HG02610 (cell line): ENCODE data around the gene ZFC3H1.

Experiments
- ATAC-seq: cut with Tn5 transposase; IDR thresholded peaks from one replicate; pipeline ENCODE4 v1.9.1; 2021; ENCODE audit warnings: mild to moderate bottlenecking, moderate library complexity; ENCODE audit not compliant: unreplicated experiment

ZFC3H1 gene

DNA sequence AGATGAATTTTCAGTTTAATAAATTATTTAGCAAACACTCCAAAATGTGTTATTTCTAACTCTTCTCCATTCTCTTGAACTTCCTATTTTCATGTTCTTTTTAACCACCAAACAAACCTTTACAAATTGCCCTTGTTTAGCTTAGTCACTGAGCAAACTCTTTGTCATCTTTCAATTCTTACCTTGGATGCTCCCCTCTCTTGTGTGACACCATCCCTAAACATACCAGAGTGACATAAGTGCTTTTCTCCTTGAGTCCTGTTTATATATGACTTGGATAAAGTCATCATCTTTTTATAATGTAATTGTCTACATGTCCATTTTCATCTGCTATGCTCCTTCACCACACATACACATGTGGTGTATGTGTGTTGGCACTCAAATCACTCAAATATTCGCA is 18.8 kb upstream of the ZFC3H1 start:
- no peak for ATAC-seq

- ATAC-seq: no peak
These were observed 8.2 kb upstream of the ZFC3H1 start for GRCh38 chr12:71671816-71672215.

DNA sequence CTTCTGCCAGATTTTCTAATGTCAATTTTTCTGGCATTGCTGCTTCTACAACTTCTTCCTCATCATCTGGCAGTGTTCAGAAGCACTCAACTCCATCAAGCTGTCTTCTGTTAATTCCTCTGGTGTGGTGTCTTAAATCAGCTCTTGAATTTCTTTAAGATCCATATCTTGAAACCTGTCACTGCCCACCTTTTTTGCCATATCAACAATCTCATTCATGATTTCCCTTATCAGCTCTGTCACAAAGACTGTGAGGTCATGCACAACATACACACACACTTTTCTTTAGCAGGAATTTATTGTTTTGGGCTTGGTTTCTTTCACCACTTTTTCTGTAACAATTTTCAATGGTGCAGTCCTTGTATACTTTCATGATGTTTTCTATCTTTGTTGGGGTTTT is 7.7 kb upstream of the ZFC3H1 start:
- no peak for ATAC-seq

GRCh38 chr12:71666259-71666658 is 2.6 kb upstream of the ZFC3H1 start:
- ATAC-seq: no peak

DNA sequence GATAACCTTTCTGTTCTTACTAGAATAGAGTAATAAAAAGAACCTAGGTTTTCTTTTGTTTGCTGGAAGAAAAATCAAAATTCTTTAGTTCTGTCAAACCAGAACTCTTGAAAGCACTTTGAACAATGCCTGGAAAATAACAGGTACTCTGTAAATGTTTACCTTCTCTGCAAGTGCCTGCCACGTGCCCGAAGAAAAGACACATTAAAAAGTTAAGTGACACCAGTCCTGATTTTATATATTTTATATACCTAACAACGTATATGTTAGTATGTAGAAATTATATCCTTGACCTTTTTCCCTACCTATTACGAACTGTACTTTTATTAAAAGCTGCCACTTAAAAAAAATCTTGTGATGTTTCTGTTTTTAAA is 1.4 kb upstream of the ZFC3H1 start:
- ATAC-seq: no peak

DNA sequence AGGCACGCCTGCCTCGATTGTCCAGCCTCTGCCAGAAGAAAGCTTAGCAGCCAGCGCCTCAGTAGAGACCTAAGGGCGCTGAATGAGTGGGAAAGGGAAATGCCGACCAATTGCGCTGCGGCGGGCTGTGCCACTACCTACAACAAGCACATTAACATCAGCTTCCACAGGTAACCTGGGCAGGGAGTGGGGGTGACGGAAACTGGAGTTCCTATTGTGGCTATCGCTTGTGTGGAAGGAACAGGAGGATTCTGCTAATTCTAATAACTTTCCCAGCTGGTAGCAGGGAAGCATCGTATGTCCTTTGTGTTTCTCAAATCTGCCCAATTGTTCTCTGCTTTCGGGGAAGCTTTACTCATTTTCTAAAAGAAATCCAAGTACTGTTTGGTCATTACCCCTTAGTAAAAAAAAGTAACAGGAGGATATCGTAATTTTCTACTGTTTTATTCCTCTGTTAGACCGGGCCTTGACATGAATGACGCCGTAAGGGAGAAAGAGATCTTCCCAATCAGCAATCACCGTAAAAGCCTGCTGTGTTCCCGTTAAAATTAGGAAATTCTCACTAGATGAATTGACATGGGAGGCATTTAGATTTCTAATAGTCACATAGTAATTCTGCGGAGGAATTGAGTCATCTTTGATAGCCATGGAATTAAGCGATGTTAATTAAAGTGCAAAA is 902 bp upstream of the ZFC3H1 start:
- peak; percentile 15 for ATAC-seq

- ATAC-seq: peak; percentile 41
These were observed 643 bp downstream of the ZFC3H1 start for GRCh38 chr12:71662849-71663560.

GRCh38 chr12:71661977-71662530 is 1.6 kb downstream of the ZFC3H1 start:
- no peak for ATAC-seq

GRCh38 chr12:71656740-71657139 is 6.9 kb downstream of the ZFC3H1 start:
- ATAC-seq: no peak

GRCh38 chr12:71655907-71656306 is 7.7 kb downstream of the ZFC3H1 start:
- ATAC-seq: no peak

GRCh38 chr12:71655495-71655894 is 8.2 kb downstream of the ZFC3H1 start:
- no peak for ATAC-seq

GRCh38 chr12:71654200-71654599 is 9.4 kb downstream of the ZFC3H1 start:
- ATAC-seq: no peak

- ATAC-seq: no peak
These were observed 10.5 kb downstream of the ZFC3H1 start for GRCh38 chr12:71653137-71653536.

GRCh38 chr12:71652656-71653055 is 11.0 kb downstream of the ZFC3H1 start:
- ATAC-seq: no peak

- ATAC-seq: no peak
These were observed 14.2 kb downstream of the ZFC3H1 start for GRCh38 chr12:71649401-71649800.

DNA sequence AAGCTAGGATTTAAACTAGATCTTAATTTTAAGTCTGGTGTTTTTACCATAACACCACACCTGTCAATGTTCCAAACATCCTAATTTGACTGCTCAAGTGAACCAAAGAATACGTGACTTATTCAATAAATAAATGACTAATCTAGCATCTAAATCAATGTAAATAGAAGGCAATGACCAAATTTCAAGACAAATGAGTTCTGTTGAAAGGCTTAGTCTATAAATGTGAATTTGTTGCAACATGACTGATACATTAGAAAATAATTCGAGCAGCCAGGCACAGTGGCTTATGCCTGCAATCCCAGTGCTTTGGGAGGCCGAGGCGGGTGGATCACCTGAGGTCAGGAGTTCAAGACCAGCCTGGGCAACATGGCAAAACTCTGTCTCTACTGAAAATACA is 15.1 kb downstream of the ZFC3H1 start:
- no peak for ATAC-seq

DNA sequence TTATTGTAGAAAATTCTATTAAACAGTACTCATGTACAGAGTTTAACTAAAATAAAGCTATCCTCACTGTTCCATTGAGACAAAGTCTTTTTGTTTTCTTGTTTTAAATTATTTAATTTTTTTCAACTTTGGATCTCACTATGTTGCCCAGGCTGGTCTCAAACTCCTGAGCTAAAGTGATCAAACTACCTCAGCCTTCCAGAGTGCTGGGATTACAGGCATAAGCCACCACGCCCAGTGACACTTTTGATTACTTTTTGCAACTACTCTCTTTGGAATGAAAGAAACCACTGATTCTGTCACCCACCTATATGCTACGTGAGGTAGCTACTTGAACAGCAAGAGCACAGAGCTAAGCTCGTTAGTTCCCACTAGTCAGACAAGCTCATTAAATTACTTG is 17.1 kb downstream of the ZFC3H1 start:
- ATAC-seq: no peak

DNA sequence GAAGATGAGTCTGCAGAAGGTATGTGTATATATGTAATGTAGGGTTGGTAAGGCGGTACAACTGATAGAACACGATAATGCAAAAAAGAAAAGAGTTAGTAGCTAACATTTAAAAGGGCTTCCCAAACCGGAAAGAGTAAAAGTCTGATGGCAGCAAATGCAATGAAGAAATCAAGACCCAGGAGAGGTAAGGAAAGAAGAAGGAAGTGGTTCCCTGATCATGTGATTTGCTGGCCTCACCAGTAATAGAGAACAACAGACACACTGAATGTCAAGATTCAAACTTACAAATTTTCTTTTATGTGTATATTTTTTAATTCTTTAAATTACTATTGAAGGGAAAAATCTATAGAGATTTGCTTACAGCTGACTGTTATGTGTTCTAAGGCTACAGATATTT is 18.4 kb downstream of the ZFC3H1 start:
- ATAC-seq: no peak

- ATAC-seq: peak; percentile 84
These were observed 21.4 kb downstream of the ZFC3H1 start for GRCh38 chr12:71642264-71642663.

- no peak for ATAC-seq
These were observed 22.3 kb downstream of the ZFC3H1 start for GRCh38 chr12:71641390-71641789.

- no peak for ATAC-seq
These were observed 23.3 kb downstream of the ZFC3H1 start for GRCh38 chr12:71640316-71640715.

- peak; percentile 34 for ATAC-seq
These were observed 24.3 kb downstream of the ZFC3H1 start for GRCh38 chr12:71639341-71639760.
